Putamen (tissue), 1 donor: ENCODE results near the gene COA3.

Experiments
- DNase-seq: peaks from one replicate; pipeline ENCODE4 v3.0.0-alpha.2; 2016; ENCODE audit warnings: low spot score

Gene COA3

GRCh38 chr17:42817866-42818265 is 19.4 kb upstream of the COA3 start:
- DNase-seq: no peak

GRCh38 chr17:42814633-42815399 is 16.3 kb upstream of the COA3 start:
- DNase-seq: no peak

GRCh38 chr17:42809250-42809649 is 10.7 kb upstream of the COA3 start:
- DNase-seq: peak; percentile 53

GRCh38 chr17:42806249-42806648 is 7.7 kb upstream of the COA3 start:
- DNase-seq: no peak

GRCh38 chr17:42804918-42805367 is 6.4 kb upstream of the COA3 start:
- no peak for DNase-seq

GRCh38 chr17:42803074-42803883 is 4.8 kb upstream of the COA3 start:
- DNase-seq: no peak

- DNase-seq: no peak
These were observed 507 bp downstream of the COA3 start for GRCh38 chr17:42798011-42798382.

GRCh38 chr17:42797067-42798007 is 1.2 kb downstream of the COA3 start:
- DNase-seq: no peak

- no peak for DNase-seq
These were observed 2.3 kb downstream of the COA3 start for GRCh38 chr17:42796066-42796758.

GRCh38 chr17:42795465-42795864 is 3.0 kb downstream of the COA3 start:
- DNase-seq: no peak

- DNase-seq: no peak
These were observed 3.4 kb downstream of the COA3 start for GRCh38 chr17:42795061-42795460.

GRCh38 chr17:42792545-42792944 is 6.0 kb downstream of the COA3 start:
- DNase-seq: no peak

GRCh38 chr17:42791948-42792347 is 6.6 kb downstream of the COA3 start:
- DNase-seq: no peak

- no peak for DNase-seq
These were observed 11.2 kb downstream of the COA3 start for GRCh38 chr17:42787266-42787665.

GRCh38 chr17:42784811-42785592 is 13.5 kb downstream of the COA3 start:
- DNase-seq: no peak

GRCh38 chr17:42784409-42784808 is 14.1 kb downstream of the COA3 start:
- no peak for DNase-seq

GRCh38 chr17:42783791-42784138 is 14.7 kb downstream of the COA3 start:
- no peak for DNase-seq

GRCh38 chr17:42783062-42783790 is 15.3 kb downstream of the COA3 start:
- DNase-seq: no peak

GRCh38 chr17:42782166-42783061 is 16.1 kb downstream of the COA3 start:
- DNase-seq: no peak
